Activated CD8-positive, alpha-beta T cell treated with anti-CD3 and anti-CD28 coated beads for 36 hours (primary cell): ENCODE data around the gene ATAD2B. TPM values are rescaled to one million over a fixed set of nuclear protein-coding genes. Genes with fewer than 3 reads are reported as not detected.
A peak's percentile ranks its signal among the peaks of the same experiment; 100 is the strongest.

Source experiments
- ATAC-seq: fragments of 200-7000 bp; cut with Tn5 transposase; one replicate; pipeline ENCODE4 v1.10.0; 2021; ENCODE audit warnings: mild to moderate bottlenecking, moderate library complexity
- CTCF ChIA-PET: fragments of 350-600 bp; sonication (Branson Sonifier 250); formaldehyde crosslinking; loops from one replicate; lab custom pipeline; 2021; ENCODE audit warnings: antibody characterized with exemption; lab: Charles Lee
- POLR2A ChIA-PET: fragments of 350-600 bp; sonication (Branson Sonifier 250); formaldehyde crosslinking; loops from one replicate; lab custom pipeline; 2021; ENCODE audit warnings: antibody characterized with exemption; lab: Charles Lee
- DNase-seq: peaks from one replicate; pipeline ENCODE4 v3.0.0-alpha.2; 2020
- H3K27ac Mint-ChIP-seq: one replicate; pipeline ENCODE4 v1.8.0; 2021; ENCODE audit warnings: mild to moderate bottlenecking, mixed read lengths
- H3K27me3 Mint-ChIP-seq: one replicate; pipeline ENCODE4 v1.8.0; 2021; ENCODE audit warnings: mixed read lengths
- H3K36me3 Mint-ChIP-seq: one replicate; pipeline ENCODE4 v1.8.0; 2021; ENCODE audit warnings: low read depth, mixed read lengths
- H3K4me1 Mint-ChIP-seq: one replicate; pipeline ENCODE4 v1.8.0; 2021; ENCODE audit warnings: low read depth, mixed read lengths
- H3K4me3 Mint-ChIP-seq: one replicate; pipeline ENCODE4 v1.8.0; 2021; ENCODE audit warnings: mild to moderate bottlenecking, moderate library complexity, mixed read lengths
- H3K9me3 Mint-ChIP-seq: one replicate; pipeline ENCODE4 v1.8.0; 2021; ENCODE audit warnings: mixed read lengths
- CTCF ChIP-seq: fragments of 200-600 bp; IDR thresholded peaks from one replicate; pipeline ENCODE4 v1.8.0; 2022; ENCODE audit warnings: antibody characterized with exemption, mild to moderate bottlenecking
- intact Hi-C: fragments of 100-400 bp; cut with micrococcal nuclease; formaldehyde crosslinking; loops from one replicate; pipeline ENCODE4 v1.10.0; 2022
- total RNA-seq, 2 experiments: library from RNA; stranded (reverse); gene quantifications; one replicate each; pipeline ENCODE4 v1.2.3, GENCODE V29; 2021

Gene ATAD2B
- total RNA-seq, 2 experiments from 2014 or later, result 12.5 to 13.2 TPM

DNA sequence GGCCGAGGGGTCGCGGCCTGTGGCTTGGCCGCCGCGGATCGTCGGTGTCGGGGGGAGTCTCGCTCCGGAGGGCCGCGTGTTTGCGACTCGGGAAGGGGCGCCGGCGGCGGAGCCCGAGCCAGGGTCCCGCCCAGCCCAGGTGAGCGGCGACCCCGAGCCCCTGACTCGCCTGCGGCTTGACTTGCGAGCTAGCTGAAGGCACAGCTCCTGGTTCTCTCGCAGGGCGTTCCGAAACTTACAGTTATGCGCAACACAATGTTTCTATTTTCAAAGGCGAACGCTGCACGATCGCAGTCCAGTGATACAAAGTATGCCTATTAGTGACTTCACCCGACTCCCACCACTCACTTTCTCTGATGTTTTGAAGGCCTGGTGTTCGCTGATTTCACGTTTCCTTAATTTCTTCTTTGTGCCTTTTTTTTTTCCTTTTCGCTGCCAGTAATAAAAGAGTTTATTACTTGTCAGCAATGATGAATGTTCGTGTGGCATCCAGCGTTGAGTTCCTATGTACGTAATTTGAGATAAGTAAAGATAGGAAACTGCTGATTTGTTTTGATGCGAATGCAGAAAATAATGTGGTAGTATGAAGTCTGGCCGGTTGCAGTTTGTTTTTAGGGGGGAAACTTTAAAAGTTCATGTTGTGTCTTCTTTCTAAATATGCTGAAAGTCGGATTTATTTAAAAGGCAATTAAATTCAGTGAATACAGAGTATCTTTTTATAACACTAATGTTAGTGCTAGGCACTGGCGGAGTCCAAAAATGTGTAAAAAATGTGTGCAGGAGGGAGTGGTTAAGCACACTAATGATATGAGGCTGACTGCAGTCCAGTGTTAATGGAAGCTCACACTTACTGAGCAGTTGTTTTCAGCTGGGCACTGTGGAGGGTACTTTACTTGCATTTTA lies 14.0 kb upstream of the ATAD2B start:
- DNase-seq, result peak; percentile 61

DNA sequence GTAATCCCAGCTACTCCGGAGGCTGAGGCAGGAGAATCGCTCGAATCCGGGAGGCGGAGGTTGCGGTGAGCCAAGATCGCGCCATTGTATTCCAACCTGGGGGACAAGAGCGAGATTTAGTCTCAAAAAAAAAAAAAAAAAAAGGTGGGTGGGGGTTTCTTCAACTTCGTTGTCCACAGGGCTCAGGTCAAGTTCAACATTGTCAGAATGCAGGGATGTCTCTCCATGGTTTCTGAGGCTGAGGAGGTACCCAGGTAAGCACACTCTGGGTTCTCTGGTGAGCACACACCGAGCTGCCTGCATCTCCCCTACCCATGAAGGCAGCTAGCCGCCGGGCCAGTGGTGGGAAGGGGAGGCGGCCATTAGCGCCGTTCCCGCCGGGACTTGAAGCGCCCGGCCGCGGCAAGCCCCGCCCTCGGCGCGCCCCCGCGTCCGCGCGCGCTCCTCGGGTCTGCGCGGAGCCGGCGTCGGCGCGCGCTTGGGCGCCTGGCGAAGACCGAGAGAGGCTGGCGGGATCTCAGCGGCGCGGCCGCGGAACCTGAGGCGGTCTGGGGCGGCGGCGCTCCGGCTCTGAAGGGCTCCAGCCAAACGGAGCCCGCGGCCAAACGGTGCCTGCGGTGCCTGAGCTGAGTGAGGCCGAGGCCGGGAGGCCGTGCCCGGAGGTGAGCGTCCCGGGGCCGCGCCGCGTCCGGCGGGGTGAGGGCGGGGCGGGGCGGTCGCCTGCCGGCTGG lies 13.2 kb upstream of the ATAD2B start, which contains the start of gene UBXN2A:
UBXN2A (plus strand) TSS at position 477 of the 731 bp plus-strand sequence. CDS start 17,852 bp downstream, outside the sequence.
- no peaks in the 10 kb centered on the region for H3K9me3 Mint-ChIP-seq
- intact Hi-C loops, result no loop called here
- H3K4me1 Mint-ChIP-seq, result peaks cover 22% of the 10 kb centered on the region
- H3K27me3 Mint-ChIP-seq, result peaks cover 9% of the 10 kb centered on the region
- CTCF ChIA-PET, result interaction anchor here (0.8 to 7.3 kb wide), 4 partner anchors 13 to 116 kb away, joined by 3 to 74 read pairs (median 6); partner anchors contain the start of genes ATAD2B and WDCP
- peak within 1 kb of the TSS; percentile 98 for H3K4me3 Mint-ChIP-seq
- POLR2A ChIA-PET, result interaction anchor here (0.6 to 2.7 kb wide), 8 partner anchors 9 to 107 kb away, joined by 3 to 63 read pairs (median 3); partner anchors contain the start of genes ATAD2B and WDCP
- peaks cover 10% of the 10 kb centered on the region for H3K36me3 Mint-ChIP-seq
- DNase-seq (peak; percentile 75), ATAC-seq (peak; percentile 90)
- H3K27ac Mint-ChIP-seq, result peak within 1 kb of the TSS; percentile 90
- no peak for TF ChIP-seq CTCF

More for the DNA sequence above, 14.0 kb upstream of the ATAD2B start:
- TF ChIP-seq CTCF, result no peak
- no peaks in the 10 kb centered on the region for H3K9me3 Mint-ChIP-seq
- peak; percentile 56 for ATAC-seq
- H3K4me3 Mint-ChIP-seq, result peak overlapping the region; percentile 98
- intact Hi-C loops, result no loop called here
- H3K27ac Mint-ChIP-seq, result peak overlapping the region; percentile 90
- H3K27me3 Mint-ChIP-seq, result peaks cover 9% of the 10 kb centered on the region
- peaks cover 24% of the 10 kb centered on the region for H3K4me1 Mint-ChIP-seq
- ChIA-PET POLR2A (interaction anchor here (0.6 to 2.7 kb wide), 10 partner anchors 8 to 106 kb away, joined by 3 to 63 read pairs (median 3); partner anchors contain the start of genes ATAD2B and WDCP), CTCF (interaction anchor here (0.8 to 7.3 kb wide), 3 partner anchors 14 to 116 kb away, joined by 4 to 74 read pairs (median 9); partner anchors contain the start of genes ATAD2B and WDCP)
- H3K36me3 Mint-ChIP-seq, result peaks cover 10% of the 10 kb centered on the region

DNA sequence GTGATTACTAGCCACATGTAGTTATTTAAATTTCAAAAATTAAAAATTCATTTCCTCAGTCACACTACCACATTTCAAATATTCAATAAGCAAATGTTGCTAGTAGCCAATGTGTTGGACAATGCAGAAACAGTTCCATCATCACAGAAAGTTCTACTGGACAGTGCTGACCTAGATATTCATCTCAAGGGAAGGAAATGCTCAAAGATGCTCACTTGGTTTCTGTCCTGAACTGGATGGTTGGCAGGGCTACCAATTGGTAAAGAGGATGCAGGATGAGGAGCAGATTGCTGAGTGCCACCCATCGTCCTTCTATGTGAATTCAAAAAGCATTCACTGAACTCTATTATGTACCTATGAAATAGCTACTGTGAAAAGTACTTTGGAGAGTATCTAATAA lies 7.3 kb upstream of the ATAD2B start:
- Mint-ChIP-seq H3K9me3 (no peaks in the 10 kb centered on the region), H3K27me3 (peaks cover 6% of the 10 kb centered on the region), H3K4me3 (no peak overlapping the region), H3K36me3 (no peaks in the 10 kb centered on the region), H3K27ac (no peak overlapping the region), H3K4me1 (peaks cover 6% of the 10 kb centered on the region)
- ChIA-PET POLR2A (no interaction called here), CTCF (interaction anchor here (1.0 kb wide), 1 partner anchor 8 kb away, joined by 4 read pairs; no protein-coding TSS in a partner anchor)
- intact Hi-C loops, result no loop called here
- ATAC-seq, result no peak
- no peak for TF ChIP-seq CTCF
- DNase-seq, result no peak

GRCh38 chr2:23926290-23926749 lies 603 bp downstream of the ATAD2B start:
- H3K4me3 Mint-ChIP-seq, result peak overlapping the region; percentile 95
- TF ChIP-seq CTCF, result no peak
- H3K4me1 Mint-ChIP-seq, result peaks cover 48% of the 10 kb centered on the region

More at GRCh38 chr2:23926290-23926749, 603 bp downstream of the ATAD2B start:
- POLR2A ChIA-PET, result interaction anchor here (0.9 to 5.6 kb wide), 27 partner anchors 7 to 198 kb away, joined by 3 to 63 read pairs (median 4); partner anchors contain the start of genes SF3B6, TP53I3, UBXN2A and WDCP
- peak overlapping the region; percentile 99 for H3K27ac Mint-ChIP-seq
- intact Hi-C loops, result loop anchor here (5.0 kb wide), 1 partner anchor 151 kb away; the partner anchor contains the start of gene SF3B6
- H3K27me3 Mint-ChIP-seq, result no peaks in the 10 kb centered on the region
- CTCF ChIA-PET, result interaction anchor here (0.7 to 7.1 kb wide), 30 partner anchors 8 to 198 kb away, joined by 3 to 74 read pairs (median 4); partner anchors contain the start of genes FKBP1B, SF3B6, TP53I3 and UBXN2A
- H3K9me3 Mint-ChIP-seq, result no peaks in the 10 kb centered on the region
- H3K36me3 Mint-ChIP-seq, result no peaks in the 10 kb centered on the region
- ATAC-seq (peak; percentile 12), DNase-seq (peak; percentile 36)
